VCaP (cell line): ENCODE results near the gene STK35.

Experiments
- H3K27ac ChIP-seq: fragments of 450-650 bp; 2 replicates; pipeline ENCODE4 v1.5.1; 2017
- TF ChIP-seq, protein P1 (sequence below): fragments of 450-650 bp; conservative IDR thresholded peaks from 2 replicates; pipeline ENCODE4 v1.5.1; 2017; ENCODE audit warnings: mild to moderate bottlenecking, moderate library complexity

Gene STK35

GRCh38 chr20:2118783-2119182 lies 17.2 kb downstream of the STK35 start:
- TF ChIP-seq, protein P1, sequence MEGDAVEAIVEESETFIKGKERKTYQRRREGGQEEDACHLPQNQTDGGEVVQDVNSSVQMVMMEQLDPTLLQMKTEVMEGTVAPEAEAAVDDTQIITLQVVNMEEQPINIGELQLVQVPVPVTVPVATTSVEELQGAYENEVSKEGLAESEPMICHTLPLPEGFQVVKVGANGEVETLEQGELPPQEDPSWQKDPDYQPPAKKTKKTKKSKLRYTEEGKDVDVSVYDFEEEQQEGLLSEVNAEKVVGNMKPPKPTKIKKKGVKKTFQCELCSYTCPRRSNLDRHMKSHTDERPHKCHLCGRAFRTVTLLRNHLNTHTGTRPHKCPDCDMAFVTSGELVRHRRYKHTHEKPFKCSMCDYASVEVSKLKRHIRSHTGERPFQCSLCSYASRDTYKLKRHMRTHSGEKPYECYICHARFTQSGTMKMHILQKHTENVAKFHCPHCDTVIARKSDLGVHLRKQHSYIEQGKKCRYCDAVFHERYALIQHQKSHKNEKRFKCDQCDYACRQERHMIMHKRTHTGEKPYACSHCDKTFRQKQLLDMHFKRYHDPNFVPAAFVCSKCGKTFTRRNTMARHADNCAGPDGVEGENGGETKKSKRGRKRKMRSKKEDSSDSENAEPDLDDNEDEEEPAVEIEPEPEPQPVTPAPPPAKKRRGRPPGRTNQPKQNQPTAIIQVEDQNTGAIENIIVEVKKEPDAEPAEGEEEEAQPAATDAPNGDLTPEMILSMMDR: no peak
- H3K27ac ChIP-seq: no peak overlapping the region

- H3K27ac ChIP-seq: no peak overlapping the region
- TF ChIP-seq, protein P1: no peak
Observed at GRCh38 chr20:2122936-2123335, 21.3 kb downstream of the STK35 start.

GRCh38 chr20:2123720-2124119 lies 22.1 kb downstream of the STK35 start:
- TF ChIP-seq, protein P1: no peak
- H3K27ac ChIP-seq: no peak overlapping the region

- H3K27ac ChIP-seq: no peak overlapping the region
- TF ChIP-seq, protein P1: no peak
Observed at GRCh38 chr20:2124564-2125213, 23.1 kb downstream of the STK35 start.

GRCh38 chr20:2125474-2126112 lies 24.0 kb downstream of the STK35 start:
- TF ChIP-seq, protein P1: no peak
- H3K27ac ChIP-seq: no peak overlapping the region

GRCh38 chr20:2127238-2127637 lies 25.6 kb downstream of the STK35 start:
- TF ChIP-seq, protein P1: no peak
- no peak overlapping the region for H3K27ac ChIP-seq

- TF ChIP-seq, protein P1: no peak
- H3K27ac ChIP-seq: no peak overlapping the region
Observed at GRCh38 chr20:2128542-2128941, 26.9 kb downstream of the STK35 start.
